Stimulated activated CD4-positive, alpha-beta T cell treated with anti-CD3 and anti-CD28 coated beads, Interleukin-15, amount 100 ng/mL, for 1 hour (primary cell): ENCODE measurements around the gene UBIAD1.

ENCODE experiments used
- DNase-seq, 2 donors: peaks; one replicate each; pipeline ENCODE4 v3.0.0-alpha.2; 2020; ENCODE audit warnings: low read depth in 1 of 2, low spot score in 1 of 2

Gene UBIAD1

GRCh38 chr1:11308699-11309224, 35.8 kb downstream of the UBIAD1 start:
- no peak for DNase-seq

GRCh38 chr1:11309385-11309784, 36.4 kb downstream of the UBIAD1 start:
- DNase-seq = no peak

- DNase-seq = no peak
Observed at GRCh38 chr1:11311816-11312755, 39.1 kb downstream of the UBIAD1 start.

DNA sequence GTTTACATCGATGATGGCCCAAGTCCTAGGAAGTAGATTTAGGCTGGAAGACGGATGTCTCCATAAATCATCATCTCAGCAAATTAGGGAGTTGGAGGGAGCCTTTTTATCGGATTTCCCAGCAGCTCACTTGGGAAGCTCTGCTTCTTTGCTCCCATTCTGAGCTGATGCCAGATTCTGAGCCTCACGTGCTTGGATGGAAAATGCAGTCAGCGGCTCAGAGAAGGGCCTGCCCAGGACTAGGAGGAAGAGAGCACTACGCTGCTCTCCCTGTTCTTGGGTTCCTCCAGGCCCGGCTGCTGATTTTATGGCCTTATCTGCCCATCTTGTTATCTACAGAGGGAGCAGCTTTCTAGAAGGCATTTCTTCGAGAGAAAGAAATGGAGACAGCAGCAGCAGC, 42.0 kb downstream of the UBIAD1 start:
- DNase-seq = no peak

GRCh38 chr1:11316701-11317100, 43.7 kb downstream of the UBIAD1 start:
- DNase-seq = no peak

- no peak for DNase-seq
Observed at GRCh38 chr1:11318982-11319381, 46.0 kb downstream of the UBIAD1 start.

- DNase-seq = peak; percentile 4 to 23
Observed at GRCh38 chr1:11320153-11320936, 47.3 kb downstream of the UBIAD1 start.

GRCh38 chr1:11321656-11322491, 48.9 kb downstream of the UBIAD1 start:
- no peak for DNase-seq

GRCh38 chr1:11324567-11325165, 51.7 kb downstream of the UBIAD1 start:
- no peak for DNase-seq

DNA sequence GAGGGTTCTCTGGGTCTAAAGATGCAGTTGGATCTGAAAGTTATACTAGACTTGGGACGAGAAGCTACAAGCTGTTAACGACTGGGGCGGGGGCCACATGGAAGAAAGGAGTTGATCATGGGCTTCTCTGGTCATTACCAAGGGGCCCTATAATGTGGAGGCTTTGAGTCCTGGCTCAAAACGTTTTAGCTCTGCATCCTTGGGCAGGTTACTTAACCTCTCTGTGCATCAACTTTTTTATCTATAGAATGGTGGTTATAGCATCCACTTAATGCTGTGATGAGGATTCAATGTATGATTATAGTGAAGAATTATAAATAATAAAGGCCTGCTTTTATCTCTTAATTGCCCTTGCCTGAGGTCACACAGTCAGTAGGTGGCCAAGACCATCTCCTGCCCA, 53.1 kb downstream of the UBIAD1 start:
- no peak for DNase-seq

DNA sequence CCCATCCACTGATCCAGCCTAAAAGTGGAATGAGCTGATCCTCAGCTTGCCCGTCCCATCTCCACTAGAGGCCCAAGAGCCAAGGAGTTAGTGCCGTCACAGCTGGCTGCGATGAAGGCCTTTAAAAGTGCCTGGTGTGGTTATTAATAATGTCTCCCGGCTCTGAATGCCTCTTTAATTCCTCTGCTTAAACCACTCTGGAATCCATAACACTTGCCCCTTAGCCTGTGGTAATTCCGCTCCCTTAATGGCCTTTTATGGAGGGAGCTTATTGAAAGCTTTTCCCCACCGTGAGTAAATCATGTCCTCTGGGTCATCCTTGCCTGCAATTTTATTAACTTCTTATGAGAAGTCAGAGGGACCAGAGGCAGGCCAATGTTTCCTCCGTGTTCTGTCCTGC, 55.4 kb downstream of the UBIAD1 start:
- no peak for DNase-seq

GRCh38 chr1:11330411-11330810, 57.4 kb downstream of the UBIAD1 start:
- DNase-seq = no peak

DNA sequence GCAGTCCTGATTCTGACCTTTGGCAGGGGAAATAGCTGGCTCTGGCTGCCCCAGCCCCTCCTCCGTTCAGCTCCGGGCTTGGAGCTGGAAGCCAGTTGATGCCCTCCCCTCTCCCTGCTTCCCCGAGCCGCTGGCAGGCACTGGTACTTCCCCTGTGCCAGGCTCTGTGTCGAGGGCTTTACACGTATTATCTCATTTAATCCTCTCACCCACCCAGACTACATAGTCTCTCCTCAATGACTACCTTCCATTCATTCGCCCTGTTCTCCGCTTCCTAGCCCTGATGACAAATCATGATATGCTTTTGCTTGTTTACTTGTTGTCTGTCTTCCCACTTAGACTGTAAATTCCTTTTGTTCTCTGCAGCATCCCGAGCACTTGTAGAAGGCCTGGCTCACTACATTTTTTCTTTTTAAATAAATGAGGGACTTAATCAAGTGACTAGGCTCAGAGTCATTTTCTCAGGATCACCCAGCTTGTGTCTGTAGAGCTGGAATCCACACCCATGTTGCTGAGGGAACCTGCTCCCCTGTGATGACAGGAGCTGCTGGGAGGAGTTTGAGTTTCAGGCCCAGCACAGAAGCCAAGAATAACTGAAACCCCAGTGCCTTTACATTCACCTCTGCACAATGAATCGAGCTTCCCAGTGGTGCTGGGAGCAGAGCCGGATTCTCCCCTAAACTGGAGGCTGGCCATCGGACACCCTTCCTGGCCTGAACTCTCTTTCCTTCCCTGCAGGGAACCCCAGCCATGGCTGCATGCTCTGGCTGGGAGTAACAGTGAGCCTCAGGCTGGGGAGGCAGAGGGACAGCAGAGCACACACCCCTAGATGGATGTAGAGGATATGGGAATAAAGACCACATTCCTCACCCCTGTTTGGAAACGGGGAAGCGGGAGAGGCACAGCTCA, 58.3 kb downstream of the UBIAD1 start:
- no peak for DNase-seq

DNA sequence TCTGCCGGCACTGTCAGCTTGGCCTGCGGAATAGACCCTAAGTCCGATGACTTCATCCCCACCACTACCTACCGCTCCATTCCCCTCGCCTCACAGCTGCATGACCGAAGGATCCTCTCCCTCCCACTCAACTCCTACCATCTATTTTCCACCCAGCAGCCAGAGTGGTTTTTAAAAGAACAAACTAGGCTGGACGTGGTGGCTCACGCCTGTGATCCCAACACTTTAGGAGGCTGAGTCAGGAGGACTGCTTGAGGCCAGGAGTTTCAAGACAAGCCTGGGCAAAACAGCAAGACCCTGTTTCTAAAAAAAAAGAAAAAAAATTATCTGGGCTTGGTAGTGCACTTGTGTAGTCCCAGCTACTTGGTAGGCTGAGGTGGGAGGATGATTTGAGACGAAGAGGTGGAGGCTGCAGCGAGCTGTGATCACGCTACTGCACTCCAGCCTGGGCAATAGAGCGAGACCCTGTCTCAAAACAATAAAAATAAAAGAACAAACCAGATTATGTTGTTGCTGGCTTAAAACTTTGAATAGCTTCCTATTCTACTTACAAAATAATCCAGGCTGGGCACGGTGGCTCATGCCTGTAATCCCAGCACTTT, 59.0 kb downstream of the UBIAD1 start:
- no peak for DNase-seq

GRCh38 chr1:11333631-11334030, 60.6 kb downstream of the UBIAD1 start:
- no peak for DNase-seq

DNA sequence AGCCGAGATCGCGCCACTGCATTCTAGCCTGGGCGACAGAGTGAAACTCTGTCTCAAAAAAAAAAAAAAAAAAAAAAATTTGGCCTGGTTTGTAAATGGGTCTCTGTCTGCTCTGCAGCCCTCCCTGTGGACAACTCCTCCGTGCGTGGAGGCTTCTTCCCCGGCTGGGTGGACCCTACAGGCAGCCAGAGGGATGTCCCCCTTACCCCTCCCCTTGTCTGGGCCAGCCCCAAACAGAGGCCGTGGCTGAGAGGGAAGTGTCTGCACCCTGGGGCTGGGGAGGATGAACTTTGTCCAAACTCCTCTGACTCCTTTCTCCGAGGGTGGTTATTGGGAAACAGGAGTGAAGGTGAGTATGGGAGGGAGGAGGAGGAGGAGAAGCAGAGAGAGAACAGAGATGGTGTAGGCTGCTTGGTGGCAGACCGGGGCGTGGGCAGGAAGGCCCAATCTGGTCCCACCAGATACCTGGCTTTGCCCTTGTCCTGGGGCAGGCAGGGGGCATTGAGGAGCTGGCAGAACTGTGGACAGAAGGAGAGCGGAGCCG, 61.3 kb downstream of the UBIAD1 start:
- no peak for DNase-seq

DNA sequence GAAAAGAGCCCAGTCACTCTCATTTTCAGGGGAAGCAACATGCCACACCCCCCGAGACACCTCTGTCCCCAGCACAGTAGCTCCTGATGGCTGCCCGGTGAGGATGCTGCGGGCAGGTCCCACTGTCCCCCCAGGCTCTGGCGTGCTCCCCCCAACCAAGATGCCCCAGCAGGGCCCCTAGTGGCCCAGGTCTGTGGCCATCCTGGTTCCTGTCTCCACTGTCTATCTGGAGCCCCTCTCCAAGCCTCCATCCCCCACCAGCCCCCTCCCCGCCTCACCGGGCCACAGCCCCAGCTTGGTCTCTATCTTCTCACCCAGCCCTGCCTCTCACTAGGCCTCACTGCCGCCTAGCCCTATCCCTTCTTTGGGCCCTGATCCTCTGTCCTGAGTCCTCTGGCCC, 61.8 kb downstream of the UBIAD1 start:
- DNase-seq = no peak

GRCh38 chr1:11335417-11336056, 62.5 kb downstream of the UBIAD1 start:
- DNase-seq = no peak
